Measurements from ENCODE around the gene CDC42BPA. TPM values are rescaled to one million over a fixed set of nuclear protein-coding genes. Genes with fewer than 3 reads are reported as not detected.
"Not testable (repeated sequence)": the region's sequence is repeated elsewhere in the genome, so short reads cannot be mapped to it uniquely, and the experiment has no call there.

The CDC42BPA gene
- total RNA-seq, 1 experiment from 2014 or later = 32.0 TPM

- no peak for TF ChIP-seq EZH2 (IDR thresholded peaks at IDR 0.05; ENCODE audit: low read length, unreplicated experiment)
- no peak for TF ChIP-seq CTCF (conservative IDR thresholded peaks at IDR 0.05; ENCODE audit: low read depth, low read length)
- TF ChIP-seq EZH2phosphoT487 (IDR thresholded peaks at IDR 0.05; ENCODE audit: borderline replicate concordance, low read length) = no peak
- no TSS peak for BruUV-seq (replicated peaks)
- Histone ChIP-seq H2AFZ (ENCODE audit: low read length) (no peak overlapping the region), H4K20me1 (ENCODE audit: low read length) (no peaks in the 10 kb centered on the region), H3K9me3 (ENCODE audit: low read length) (peaks cover 12% of the 10 kb centered on the region), H3K9ac (ENCODE audit: low read length) (no peak overlapping the region), H3K79me2 (ENCODE audit: low read length) (peaks cover 13% of the 10 kb centered on the region; the same call in 1 of the 2 replicates), H3K27me3 (ENCODE audit: low read length) (no peaks in the 10 kb centered on the region), H3K36me3 (ENCODE audit: low read depth, low read length) (peaks cover 13% of the 10 kb centered on the region), H3K4me1 (ENCODE audit: insufficient read depth, low read length) (no peaks in the 10 kb centered on the region), H3K4me2 (ENCODE audit: low read length) (no peak overlapping the region), H3K27ac (ENCODE audit: low read length) (no peak overlapping the region), H3K4me3 (ENCODE audit: low read length) (no peak overlapping the region), H3K9me2 (replicated peaks; ENCODE audit: low read length) (no peaks in the 10 kb centered on the region), H3F3A (ENCODE audit: low read length, unreplicated experiment) (no peaks in the 10 kb centered on the region)
- CTCF ChIA-PET = no interaction called here
- intact Hi-C loops (cut with micrococcal nuclease) = no loop called here
- no peak for DNase-seq
- ATAC-seq = no peak
- POLR2A ChIA-PET (ENCODE audit: unreplicated experiment) = no interaction called here
Observed at GRCh38 chr1:227281371-227281770, 36.9 kb downstream of the CDC42BPA start.

GRCh38 chr1:227280836-227281235, 37.5 kb downstream of the CDC42BPA start:
- no TSS peak for BruUV-seq (replicated peaks)
- no peak for ATAC-seq

GRCh38 chr1:227276156-227276693, 42.1 kb downstream of the CDC42BPA start:
- H3K27ac ChIP-seq (ENCODE audit: low read length); H3K4me1 ChIP-seq (ENCODE audit: insufficient read depth, low read length); H3K9me2 ChIP-seq (replicated peaks; ENCODE audit: low read length); CTCF ChIA-PET; ATAC-seq; H3K9ac ChIP-seq (ENCODE audit: low read length); POLR2A ChIA-PET (ENCODE audit: unreplicated experiment); BruUV-seq (replicated peaks); H3F3A ChIP-seq (ENCODE audit: low read length, unreplicated experiment); H2AFZ ChIP-seq (ENCODE audit: low read length); H3K36me3 ChIP-seq (ENCODE audit: low read depth, low read length); DNase-seq; H3K4me2 ChIP-seq (ENCODE audit: low read length); intact Hi-C loops (cut with micrococcal nuclease); H3K4me3 ChIP-seq (ENCODE audit: low read length); H4K20me1 ChIP-seq (ENCODE audit: low read length); H3K9me3 ChIP-seq (ENCODE audit: low read length); H3K27me3 ChIP-seq (ENCODE audit: low read length): not testable (repeated sequence)
- H3K79me2 ChIP-seq (ENCODE audit: low read length) = peaks cover 24% of the 10 kb centered on the region

More at GRCh38 chr1:227280836-227281235, 37.5 kb downstream of the CDC42BPA start:
- intact Hi-C loops (cut with micrococcal nuclease) = no loop called here
- Histone ChIP-seq H3K4me2 (ENCODE audit: low read length) (no peak overlapping the region), H3K4me1 (ENCODE audit: insufficient read depth, low read length) (no peaks in the 10 kb centered on the region), H3K36me3 (ENCODE audit: low read depth, low read length) (peaks cover 8% of the 10 kb centered on the region; the same call in 1 of the 2 replicates), H2AFZ (ENCODE audit: low read length) (no peak overlapping the region), H3K4me3 (ENCODE audit: low read length) (no peak overlapping the region), H3K9ac (ENCODE audit: low read length) (no peak overlapping the region), H3K27ac (ENCODE audit: low read length) (no peak overlapping the region), H3F3A (ENCODE audit: low read length, unreplicated experiment) (no peaks in the 10 kb centered on the region), H3K9me2 (replicated peaks; ENCODE audit: low read length) (no peaks in the 10 kb centered on the region), H3K9me3 (ENCODE audit: low read length) (peaks cover 6% of the 10 kb centered on the region; the same call in 1 of the 2 replicates), H3K79me2 (ENCODE audit: low read length) (peaks cover 13% of the 10 kb centered on the region; the same call in 1 of the 2 replicates), H4K20me1 (ENCODE audit: low read length) (no peaks in the 10 kb centered on the region), H3K27me3 (ENCODE audit: low read length) (no peaks in the 10 kb centered on the region)
- ChIA-PET CTCF (no interaction called here), POLR2A (ENCODE audit: unreplicated experiment) (no interaction called here)
- TF ChIP-seq CTCF (conservative IDR thresholded peaks at IDR 0.05; ENCODE audit: low read depth, low read length) = no peak
- no peak for TF ChIP-seq EZH2 (IDR thresholded peaks at IDR 0.05; ENCODE audit: low read length, unreplicated experiment)
- no peak for TF ChIP-seq EZH2phosphoT487 (IDR thresholded peaks at IDR 0.05; ENCODE audit: borderline replicate concordance, low read length)
- DNase-seq = no peak
